CD4-positive, alpha-beta T cell treated with Interleukin-2 at 100 ng/mL for 4 hours (primary cell): ENCODE measurements around the gene MST1.

Experiments used
- DNase-seq: peaks from one replicate; pipeline ENCODE4 v3.0.0-alpha.2; 2020; ENCODE audit warnings: low spot score

The MST1 gene

GRCh38 chr3:49689046-49689907, at the start of gene MST1, which contains the start of gene RNF123:
MST1 (minus strand) TSS chr3:49689474; CDS start chr3:49688691, 783 bp downstream.
RNF123 (plus strand) TSS chr3:49689557; CDS start chr3:49691166, 1,609 bp downstream.
- DNase-seq = peak; percentile 93

- no peak for DNase-seq
Observed at GRCh38 chr3:49738067-49738713, 48.9 kb upstream of the MST1 start.

GRCh38 chr3:49734752-49735151, 45.5 kb upstream of the MST1 start:
- DNase-seq = no peak

- DNase-seq = no peak
Observed at GRCh38 chr3:49733551-49733950, 44.3 kb upstream of the MST1 start.

GRCh38 chr3:49732597-49732996, 43.3 kb upstream of the MST1 start:
- no peak for DNase-seq

- DNase-seq = no peak
Observed at GRCh38 chr3:49729966-49730609, 40.8 kb upstream of the MST1 start.

GRCh38 chr3:49727924-49728361, 38.7 kb upstream of the MST1 start:
- DNase-seq = no peak

- no peak for DNase-seq
Observed at GRCh38 chr3:49727154-49727923, 38.1 kb upstream of the MST1 start.

- no peak for DNase-seq
Observed at GRCh38 chr3:49725906-49726681, 36.8 kb upstream of the MST1 start.

- DNase-seq = peak; percentile 14
Observed at GRCh38 chr3:49724586-49724985, 35.3 kb upstream of the MST1 start.

- DNase-seq = peak; percentile 91
Observed at GRCh38 chr3:49723628-49724551, 34.6 kb upstream of the MST1 start, which contains the start of gene GMPPB. GMPPB (minus strand) TSS chr3:49723951; CDS start chr3:49723726, 225 bp downstream.

GRCh38 chr3:49723296-49723627, 34.0 kb upstream of the MST1 start:
- peak; percentile 51 for DNase-seq

GRCh38 chr3:49722896-49723295, 33.6 kb upstream of the MST1 start:
- DNase-seq = no peak

GRCh38 chr3:49721896-49722781, 32.9 kb upstream of the MST1 start:
- DNase-seq = no peak

- DNase-seq = no peak
Observed at GRCh38 chr3:49721596-49721895, 32.3 kb upstream of the MST1 start.

- no peak for DNase-seq
Observed at GRCh38 chr3:49720855-49721595, 31.8 kb upstream of the MST1 start.

GRCh38 chr3:49719214-49719884, 30.1 kb upstream of the MST1 start, which contains the start of gene AMIGO3:
AMIGO3 (minus strand) TSS chr3:49719684; CDS start chr3:49719465, 219 bp downstream.
- peak; percentile 90 for DNase-seq

- DNase-seq = peak; percentile 4
Observed at GRCh38 chr3:49718858-49719213, 29.6 kb upstream of the MST1 start.
